Measurements from ENCODE around the gene ALG5.

The ALG5 gene

GRCh38 chr13:36915896-36916640, 83.1 kb downstream of the ALG5 start:
- DNase-seq = no peak

- DNase-seq = no peak
Observed at GRCh38 chr13:36915106-36915505, 84.0 kb downstream of the ALG5 start.

GRCh38 chr13:36914648-36915047, 84.5 kb downstream of the ALG5 start:
- DNase-seq = no peak

- DNase-seq = no peak
Observed at GRCh38 chr13:36913463-36913862, 85.7 kb downstream of the ALG5 start.

- DNase-seq = no peak
Observed at GRCh38 chr13:36912973-36913372, 86.2 kb downstream of the ALG5 start.

- DNase-seq = no peak
Observed at GRCh38 chr13:36912369-36912768, 86.8 kb downstream of the ALG5 start.

- DNase-seq = no peak
Observed at GRCh38 chr13:36910545-36910944, 88.6 kb downstream of the ALG5 start.

- no peak for DNase-seq
Observed at GRCh38 chr13:36907821-36908220, 91.3 kb downstream of the ALG5 start.

- no peak for DNase-seq
Observed at GRCh38 chr13:36907266-36907665, 91.9 kb downstream of the ALG5 start.

- DNase-seq = no peak
Observed at GRCh38 chr13:36905944-36906343, 93.2 kb downstream of the ALG5 start.

GRCh38 chr13:36903925-36904595, 95.1 kb downstream of the ALG5 start:
- DNase-seq = no peak
